ENCODE results near the gene ARHGAP40. TPM values are rescaled to one million over a fixed set of nuclear protein-coding genes. Genes with fewer than 3 reads are reported as not detected.

The ARHGAP40 gene
- total and polyA plus RNA-seq, 2 of the 13 experiments (the other 11 are each of a cell fraction or from before 2014, with no cell fraction given), result 0.75 to 2.1 TPM

DNA sequence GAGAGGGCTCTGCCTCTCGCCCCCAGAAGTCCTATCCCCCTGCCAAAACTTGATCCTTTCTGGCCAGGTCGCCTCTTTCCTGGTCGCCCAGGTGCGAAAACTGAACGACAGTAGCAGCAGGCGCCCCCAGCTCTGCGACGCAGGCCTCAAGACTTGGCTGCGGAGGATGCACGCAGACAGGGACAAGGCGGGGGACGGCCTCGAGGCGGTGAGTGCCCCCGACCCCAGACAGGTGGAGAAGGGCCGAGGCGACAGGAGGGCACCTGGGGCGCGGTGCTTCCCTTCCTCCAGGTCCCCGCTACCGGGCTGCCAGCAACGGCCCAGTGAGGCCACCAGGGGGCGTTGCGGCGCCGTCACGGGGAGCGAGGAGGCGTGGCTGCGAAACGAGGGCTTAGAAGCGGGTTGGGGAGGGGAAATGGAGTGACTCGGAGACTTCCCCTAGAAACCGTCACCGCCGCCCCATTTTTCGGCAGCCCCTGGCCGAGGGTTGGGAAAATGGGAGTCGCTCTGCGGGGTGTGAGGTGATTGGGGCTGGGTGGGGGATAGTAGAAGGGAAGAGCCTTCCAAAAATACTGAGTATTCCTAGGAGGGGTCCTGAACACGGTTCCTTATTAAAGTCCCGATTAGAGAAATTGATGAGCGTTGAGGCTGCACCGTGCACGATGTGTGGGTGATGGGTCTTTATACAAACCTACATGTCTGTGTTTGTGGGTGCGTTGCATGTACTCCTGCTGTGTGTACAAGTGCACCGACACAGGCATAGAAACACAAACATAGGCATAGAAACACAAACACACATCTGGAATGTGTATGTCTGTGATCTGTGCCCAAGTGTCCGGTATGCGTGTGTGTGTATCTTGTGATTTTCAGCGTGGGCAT is 44.6 kb downstream of the ARHGAP40 start (continued):
- TF ChIP-seq CREM (IDR thresholded peaks at IDR 0.05) (no peak), CREM (CRISPR knock-in tag; IDR thresholded peaks at IDR 0.05) (no peak), MED13 (CRISPR knock-in tag; IDR thresholded peaks at IDR 0.05) (no peak), ZNF724P (CRISPR knock-in tag; IDR thresholded peaks at IDR 0.05; ENCODE audit: borderline replicate concordance) (peak; percentile 73; the same call in 1 of the 2 replicates), IRF2 (CRISPR knock-in tag; IDR thresholded peaks at IDR 0.05) (peak; percentile 90; the same call in 1 of the 2 replicates), IKZF4 (CRISPR knock-in tag; IDR thresholded peaks at IDR 0.05; ENCODE audit: borderline replicate concordance, low read depth, not compliant biosample characterization) (no peak), ZNF407 (CRISPR knock-in tag; IDR thresholded peaks at IDR 0.05; ENCODE audit: not compliant biosample characterization) (no peak), MLX (CRISPR knock-in tag; IDR thresholded peaks at IDR 0.05) (no peak), ZNF318 (CRISPR knock-in tag; IDR thresholded peaks at IDR 0.05) (no peak; the same call in 1 of the 2 replicates)
